A549 (cell line): ENCODE data around the gene SRGAP2.
"Not testable (repeated sequence)": the region's sequence is repeated elsewhere in the genome, so short reads cannot be mapped to it uniquely, and the experiment has no call there.

Experiments used
- BHLHE40 ChIP-seq: IDR thresholded peaks from 2 replicates; pipeline ENCODE4 v1.6.1; 2012; ENCODE audit warnings: low read depth, low read length, inconsistent platforms
- CTCF ChIP-seq: fragments of >200 bp; sonication (Bioruptor Twin); formaldehyde crosslinking; IDR thresholded peaks from 3 replicates; pipeline ENCODE4 v1.5.1; 2016
- E2F6 ChIP-seq: IDR thresholded peaks from 2 replicates; pipeline ENCODE4 v1.6.1; 2012; ENCODE audit warnings: low read depth, borderline replicate concordance
- HEYL ChIP-seq: fragments of 250-450 bp; sonication (Bioruptor Pico); IDR thresholded peaks from 2 replicates; pipeline ENCODE4 v1.8.0; 2021; ENCODE audit warnings: mild to moderate bottlenecking, moderate library complexity
- HOXB5 ChIP-seq: fragments of 250-450 bp; sonication (Bioruptor Pico); IDR thresholded peaks from 2 replicates; pipeline ENCODE4 v1.5.0; 2020; ENCODE audit warnings: mild to moderate bottlenecking, moderate library complexity
- JUNB ChIP-seq: fragments of >200 bp; sonication (Bioruptor Twin); formaldehyde crosslinking; IDR thresholded peaks from 2 replicates; pipeline ENCODE4 v1.6.1; 2016
- NR3C1 ChIP-seq: fragments of >200 bp; sonication (Bioruptor Twin); formaldehyde crosslinking; IDR thresholded peaks from 3 replicates; pipeline ENCODE4 v1.6.1; 2017
- REST ChIP-seq: fragments of 200-600 bp; sonication (generic); IDR thresholded peaks from 2 replicates; pipeline ENCODE4 v1.6.1; 2016; ENCODE audit warnings: antibody characterized with exemption, mild to moderate bottlenecking, moderate library complexity
- RFX5 ChIP-seq: fragments of 450-650 bp; IDR thresholded peaks from 2 replicates; pipeline ENCODE4 v1.7.1; 2014; ENCODE audit warnings: antibody characterized with exemption, mild to moderate bottlenecking, moderate library complexity
- ZSCAN20 ChIP-seq: fragments of 250-450 bp; sonication (Bioruptor Pico); IDR thresholded peaks from 2 replicates; pipeline ENCODE4 v1.8.0; 2022; ENCODE audit warnings: mild to moderate bottlenecking, moderate library complexity
- TF ChIP-seq, protein P1 (sequence below): IDR thresholded peaks from 2 replicates; pipeline ENCODE4 v1.6.1; 2012
- TF ChIP-seq, protein P2 (sequence below): fragments of 250-450 bp; sonication (Bioruptor Pico); IDR thresholded peaks from 2 replicates; pipeline ENCODE4 v1.5.0; 2021; ENCODE audit warnings: mild to moderate bottlenecking, moderate library complexity, borderline replicate concordance

DNA sequence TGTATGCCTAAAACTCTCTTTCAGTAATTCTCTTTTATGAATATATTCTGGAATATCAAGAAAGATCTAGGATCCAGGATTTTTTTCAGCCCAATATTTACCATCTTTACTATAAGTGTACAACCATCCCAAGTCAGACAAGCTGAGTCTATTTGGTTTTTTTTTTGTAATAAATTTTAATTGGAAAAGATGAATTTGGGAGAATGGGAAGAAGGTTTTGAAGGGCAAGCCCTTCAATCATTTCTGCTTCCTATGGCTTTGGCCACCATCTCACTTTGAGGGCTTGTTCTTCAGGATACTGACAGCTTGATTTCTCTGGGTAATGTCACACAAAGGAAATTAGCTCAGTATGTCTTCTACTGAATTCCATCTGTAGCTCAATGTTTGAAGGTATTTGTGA lies 23.7 kb upstream of the SRGAP2 start:
- TF ChIP-seq HEYL (CRISPR knock-in tag); CTCF; ZSCAN20 (CRISPR knock-in tag); JUNB; NR3C1; RFX5; BHLHE40; REST; E2F6; HOXB5 (CRISPR knock-in tag): not testable (repeated sequence)
- TF ChIP-seq, protein P1, sequence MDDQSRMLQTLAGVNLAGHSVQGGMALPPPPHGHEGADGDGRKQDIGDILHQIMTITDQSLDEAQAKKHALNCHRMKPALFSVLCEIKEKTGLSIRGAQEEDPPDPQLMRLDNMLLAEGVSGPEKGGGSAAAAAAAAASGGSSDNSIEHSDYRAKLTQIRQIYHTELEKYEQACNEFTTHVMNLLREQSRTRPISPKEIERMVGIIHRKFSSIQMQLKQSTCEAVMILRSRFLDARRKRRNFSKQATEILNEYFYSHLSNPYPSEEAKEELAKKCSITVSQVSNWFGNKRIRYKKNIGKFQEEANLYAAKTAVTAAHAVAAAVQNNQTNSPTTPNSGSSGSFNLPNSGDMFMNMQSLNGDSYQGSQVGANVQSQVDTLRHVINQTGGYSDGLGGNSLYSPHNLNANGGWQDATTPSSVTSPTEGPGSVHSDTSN = not testable (repeated sequence)
- TF ChIP-seq, protein P2, sequence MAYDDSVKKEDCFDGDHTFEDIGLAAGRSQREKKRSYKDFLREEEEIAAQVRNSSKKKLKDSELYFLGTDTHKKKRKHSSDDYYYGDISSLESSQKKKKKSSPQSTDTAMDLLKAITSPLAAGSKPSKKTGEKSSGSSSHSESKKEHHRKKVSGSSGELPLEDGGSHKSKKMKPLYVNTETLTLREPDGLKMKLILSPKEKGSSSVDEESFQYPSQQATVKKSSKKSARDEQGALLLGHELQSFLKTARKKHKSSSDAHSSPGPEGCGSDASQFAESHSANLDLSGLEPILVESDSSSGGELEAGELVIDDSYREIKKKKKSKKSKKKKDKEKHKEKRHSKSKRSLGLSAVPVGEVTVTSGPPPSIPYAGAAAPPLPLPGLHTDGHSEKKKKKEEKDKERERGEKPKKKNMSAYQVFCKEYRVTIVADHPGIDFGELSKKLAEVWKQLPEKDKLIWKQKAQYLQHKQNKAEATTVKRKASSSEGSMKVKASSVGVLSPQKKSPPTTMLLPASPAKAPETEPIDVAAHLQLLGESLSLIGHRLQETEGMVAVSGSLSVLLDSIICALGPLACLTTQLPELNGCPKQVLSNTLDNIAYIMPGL = not testable (repeated sequence)
